ENCODE data around the gene KCNQ1.
A peak's percentile ranks its signal among the peaks of the same experiment; 100 is the strongest.

KCNQ1 gene

DNA sequence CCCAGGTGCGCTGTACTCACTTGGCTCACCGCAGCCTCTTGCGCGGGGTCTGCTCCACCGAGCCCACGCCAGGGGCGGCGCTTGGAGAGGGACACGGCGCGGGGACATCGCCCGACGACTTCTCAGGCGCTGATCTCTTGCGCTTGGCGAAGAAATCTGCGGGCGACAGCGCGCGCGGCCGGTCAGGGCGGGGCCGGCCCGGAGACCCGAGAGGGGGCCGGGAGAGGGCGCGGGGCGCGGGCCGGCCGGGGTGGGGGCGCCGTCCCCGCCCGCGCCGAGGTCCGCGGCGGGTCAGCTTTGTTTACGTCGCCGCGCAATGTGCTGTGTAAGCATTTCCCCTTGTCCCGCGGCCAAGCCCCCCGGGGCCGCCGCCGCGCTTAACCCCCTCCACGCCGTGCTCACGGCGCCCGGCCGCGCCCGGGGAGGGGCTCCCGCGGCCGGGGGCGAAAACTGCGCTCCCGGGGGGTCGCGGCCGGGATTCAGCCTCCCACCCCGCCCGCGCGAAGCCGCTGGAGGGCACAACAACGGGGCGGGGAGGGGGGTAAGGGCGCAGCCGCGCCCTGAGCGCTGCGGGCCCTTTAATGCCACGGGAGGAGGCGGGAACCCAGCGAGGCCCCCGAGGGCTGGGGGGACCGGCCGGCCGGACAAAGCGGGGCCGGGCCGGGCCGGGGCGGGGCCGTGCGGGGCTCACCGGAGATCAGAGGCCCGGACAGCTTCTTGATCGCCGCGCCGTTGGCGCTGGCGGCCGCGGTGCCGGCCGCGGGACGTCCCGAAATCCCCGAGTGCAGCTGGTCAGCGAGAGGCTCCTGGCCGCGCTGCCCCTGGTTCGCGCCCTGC, 439.4 kb downstream of the KCNQ1 start:
- H3K4me3 ChIP-seq (ENCODE audit: low read depth, low read length), result no peak overlapping the region
- H3K9me3 ChIP-seq, result peaks cover 5% of the 10 kb centered on the region; the same call in 1 of the 2 replicates
- peaks cover 16% of the 10 kb centered on the region for H3K27me3 ChIP-seq
- TF ChIP-seq, protein P1, sequence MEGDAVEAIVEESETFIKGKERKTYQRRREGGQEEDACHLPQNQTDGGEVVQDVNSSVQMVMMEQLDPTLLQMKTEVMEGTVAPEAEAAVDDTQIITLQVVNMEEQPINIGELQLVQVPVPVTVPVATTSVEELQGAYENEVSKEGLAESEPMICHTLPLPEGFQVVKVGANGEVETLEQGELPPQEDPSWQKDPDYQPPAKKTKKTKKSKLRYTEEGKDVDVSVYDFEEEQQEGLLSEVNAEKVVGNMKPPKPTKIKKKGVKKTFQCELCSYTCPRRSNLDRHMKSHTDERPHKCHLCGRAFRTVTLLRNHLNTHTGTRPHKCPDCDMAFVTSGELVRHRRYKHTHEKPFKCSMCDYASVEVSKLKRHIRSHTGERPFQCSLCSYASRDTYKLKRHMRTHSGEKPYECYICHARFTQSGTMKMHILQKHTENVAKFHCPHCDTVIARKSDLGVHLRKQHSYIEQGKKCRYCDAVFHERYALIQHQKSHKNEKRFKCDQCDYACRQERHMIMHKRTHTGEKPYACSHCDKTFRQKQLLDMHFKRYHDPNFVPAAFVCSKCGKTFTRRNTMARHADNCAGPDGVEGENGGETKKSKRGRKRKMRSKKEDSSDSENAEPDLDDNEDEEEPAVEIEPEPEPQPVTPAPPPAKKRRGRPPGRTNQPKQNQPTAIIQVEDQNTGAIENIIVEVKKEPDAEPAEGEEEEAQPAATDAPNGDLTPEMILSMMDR (IDR thresholded peaks at IDR 0.05; ENCODE audit: low read depth, low read length), result no peak
- DNase-seq, result no peak
- H3K4me1 ChIP-seq, result no peaks in the 10 kb centered on the region
- no peaks in the 10 kb centered on the region for H3K36me3 ChIP-seq

DNA sequence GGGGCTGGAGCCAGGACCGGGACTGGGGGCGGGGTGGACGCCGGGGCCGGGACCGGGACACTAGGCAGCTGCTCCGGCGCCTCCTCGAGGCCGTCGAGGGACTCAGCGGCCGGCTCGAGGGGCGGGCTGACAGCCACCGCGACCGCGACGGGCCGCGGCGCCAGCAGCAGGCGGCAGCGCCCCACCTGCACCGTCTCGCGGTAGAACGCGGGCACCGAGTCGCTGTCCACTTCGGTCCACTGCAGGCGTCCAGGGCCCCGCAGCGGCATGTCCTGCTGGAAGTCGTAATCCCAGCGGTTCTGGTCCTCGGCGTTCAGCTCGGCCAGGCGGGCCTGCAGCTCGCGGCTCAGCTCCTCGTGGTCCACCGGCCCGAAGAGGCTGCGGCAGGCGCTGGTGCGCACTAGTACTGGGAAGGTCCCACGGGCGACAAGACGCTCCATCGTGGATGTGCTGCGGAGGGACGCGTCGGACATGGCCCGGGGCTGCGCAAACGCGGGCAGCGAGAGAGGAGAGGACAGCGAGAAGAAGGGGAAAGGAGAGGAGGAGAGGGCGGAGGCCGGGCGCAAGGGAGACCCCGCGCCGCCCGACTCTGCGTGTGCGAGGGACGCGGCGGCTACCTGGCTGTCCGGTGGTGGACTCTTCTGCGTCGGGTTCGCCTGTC, 440.3 kb downstream of the KCNQ1 start:
- TF ChIP-seq, protein P1 (IDR thresholded peaks at IDR 0.05; ENCODE audit: low read depth, low read length), result no peak
- no peak for DNase-seq
- Histone ChIP-seq H3K4me3 (ENCODE audit: low read depth, low read length) (peak overlapping the region; percentile 16; the same call in 1 of the 2 replicates), H3K27me3 (peaks cover 16% of the 10 kb centered on the region), H3K36me3 (no peaks in the 10 kb centered on the region), H3K9me3 (peaks cover 5% of the 10 kb centered on the region; the same call in 1 of the 2 replicates), H3K4me1 (no peaks in the 10 kb centered on the region)

DNA sequence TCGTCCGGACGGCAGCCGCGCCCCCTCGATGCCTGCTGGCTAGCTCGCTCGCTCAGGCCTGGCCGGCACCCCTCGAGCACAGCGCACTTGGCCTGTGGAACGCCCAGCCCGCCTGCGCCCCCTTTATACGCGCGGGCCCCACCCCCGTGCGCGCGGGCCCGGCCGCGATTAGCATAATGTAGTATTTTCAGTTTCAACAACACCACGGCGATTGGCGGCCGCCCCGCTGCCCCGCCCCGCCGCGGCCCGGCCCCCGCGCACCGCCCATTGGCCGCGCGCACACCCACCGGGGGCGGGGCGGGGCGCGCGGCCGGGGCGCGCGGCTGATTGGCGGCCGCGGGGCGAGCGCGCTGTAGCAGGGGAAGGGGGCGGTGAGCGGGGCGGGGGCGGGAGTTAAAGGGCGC, 440.9 kb downstream of the KCNQ1 start, which contains the start of gene CDKN1C:
Gene CDKN1C, minus strand, starts transcription at position 98 of the 404 bp plus-strand sequence. CDS start 319 bp downstream, outside the sequence.
- peak; percentile 71 for DNase-seq
- peaks cover 5% of the 10 kb centered on the region; the same call in 1 of the 2 replicates for H3K9me3 ChIP-seq
- H3K36me3 ChIP-seq, result no peaks in the 10 kb centered on the region
- peaks cover 16% of the 10 kb centered on the region for H3K27me3 ChIP-seq
- H3K4me1 ChIP-seq, result no peaks in the 10 kb centered on the region
- TF ChIP-seq, protein P1 (IDR thresholded peaks at IDR 0.05; ENCODE audit: low read depth, low read length), result no peak
- H3K4me3 ChIP-seq (ENCODE audit: low read depth, low read length), result peak within 1 kb of the TSS; percentile 16; the same call in 1 of the 2 replicates

DNA sequence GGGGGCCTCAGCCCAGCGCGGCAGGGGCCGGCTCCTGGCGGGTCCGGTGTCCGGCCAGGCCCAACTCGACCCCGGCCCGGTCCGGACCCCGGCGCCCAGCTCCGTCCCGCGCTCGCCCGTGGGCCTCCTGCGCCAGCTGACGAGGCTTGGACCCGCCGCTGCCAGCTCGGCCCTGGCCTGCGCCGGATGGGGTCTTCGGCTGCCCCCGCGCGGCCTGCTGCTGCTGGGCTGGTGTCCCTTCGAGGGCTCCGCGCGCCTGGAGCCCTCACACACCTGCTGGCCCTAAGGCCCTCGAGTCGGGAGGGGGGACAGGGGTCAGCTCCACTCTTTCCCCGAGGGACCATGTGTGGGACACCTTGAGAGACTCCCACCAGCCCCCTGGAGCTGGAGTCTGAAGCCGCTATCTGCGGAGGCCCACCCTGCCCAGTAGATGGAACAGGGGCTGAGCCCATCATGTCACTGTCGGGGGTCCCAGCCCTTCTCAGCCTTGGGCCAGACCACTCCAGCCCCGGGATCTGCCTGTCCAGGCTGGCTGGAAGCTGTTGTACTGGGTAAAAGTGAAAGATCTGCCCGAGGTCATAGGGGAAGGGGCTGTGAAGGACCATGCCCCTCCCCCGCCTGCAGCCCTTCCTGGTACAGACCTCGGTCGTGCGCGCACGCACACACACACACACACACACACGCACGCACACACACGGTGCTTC, 441.5 kb downstream of the KCNQ1 start:
- H3K9me3 ChIP-seq, result peaks cover 5% of the 10 kb centered on the region; the same call in 1 of the 2 replicates
- peaks cover 16% of the 10 kb centered on the region for H3K27me3 ChIP-seq
- no peaks in the 10 kb centered on the region for H3K36me3 ChIP-seq
- H3K4me1 ChIP-seq, result no peaks in the 10 kb centered on the region
- no peak overlapping the region for H3K4me3 ChIP-seq (ENCODE audit: low read depth, low read length)
- TF ChIP-seq, protein P1 (IDR thresholded peaks at IDR 0.05; ENCODE audit: low read depth, low read length), result peak; percentile 6; the same call in 1 of the 2 replicates
- peak; percentile 45 for DNase-seq

DNA sequence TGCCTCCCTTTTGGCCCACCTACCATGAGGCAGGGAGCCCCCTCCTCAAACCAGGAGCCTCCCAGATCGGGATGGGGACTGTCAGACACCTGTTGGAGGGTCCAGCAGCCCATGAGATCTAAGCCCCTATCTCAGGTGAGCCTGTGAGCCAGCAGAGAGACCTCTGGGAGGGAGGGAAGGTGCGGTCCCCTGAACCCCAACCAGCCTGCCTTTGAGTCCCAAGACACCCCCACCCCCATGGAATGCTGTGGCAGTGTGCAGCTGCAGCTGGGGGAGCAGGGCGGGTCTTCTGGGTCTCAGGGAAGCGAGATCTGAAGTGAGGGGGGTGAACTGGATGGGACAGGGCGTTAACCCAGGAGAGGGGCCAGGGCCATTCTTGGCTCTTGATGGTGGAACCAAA, 442.1 kb downstream of the KCNQ1 start:
- peaks cover 16% of the 10 kb centered on the region for H3K27me3 ChIP-seq
- TF ChIP-seq, protein P1 (IDR thresholded peaks at IDR 0.05; ENCODE audit: low read depth, low read length), result no peak
- no peak for DNase-seq
- H3K4me3 ChIP-seq (ENCODE audit: low read depth, low read length), result no peak overlapping the region
- no peaks in the 10 kb centered on the region for H3K4me1 ChIP-seq
- no peaks in the 10 kb centered on the region for H3K36me3 ChIP-seq
- peaks cover 5% of the 10 kb centered on the region; the same call in 1 of the 2 replicates for H3K9me3 ChIP-seq

Data from BE2C (cell line).